Lung (tissue), 16 donors: Measurements from ENCODE around the gene LINC00237. TPM values are rescaled to one million over a fixed set of nuclear protein-coding genes. Genes with fewer than 3 reads are reported as not detected.

Experiments used
- ATAC-seq: fragments of 200-7000 bp; cut with Tn5 transposase; one replicate; pipeline ENCODE4 v1.9.1; 2020; ENCODE audit warnings: moderate number of reproducible peaks; ENCODE audit not compliant: insufficient read depth, low FRiP score
- DNase-seq, 3 donors: peaks; one replicate each; pipeline ENCODE4 v3.0.0-alpha.2; 2013 to 2017
- H3K27ac ChIP-seq, 2 donors: one replicate each; pipeline ENCODE4 v1.5.1; 2013; ENCODE audit warnings: mild to moderate bottlenecking in 2 of 2, moderate library complexity in 2 of 2, control low read depth in 1 of 2, inconsistent platforms in 1 of 2, low read depth in 1 of 2, low read length in 1 of 2
- H3K27me3 ChIP-seq, 3 donors: one replicate each; pipeline ENCODE4 v1.5.1; 2013; ENCODE audit warnings: low read length in 2 of 3; ENCODE audit not compliant: control insufficient read depth in 3 of 3, insufficient read depth in 3 of 3
- H3K36me3 ChIP-seq, 4 donors: one replicate each; pipeline ENCODE4 v1.5.1; 2013; ENCODE audit warnings: low read length in 4 of 4, mild to moderate bottlenecking in 1 of 4, moderate library complexity in 1 of 4; ENCODE audit not compliant: control insufficient read depth in 4 of 4, insufficient read depth in 4 of 4
- H3K4me1 ChIP-seq, 5 donors: one replicate each; pipeline ENCODE4 v1.5.1; 2013; ENCODE audit warnings: low read length in 5 of 5, mild to moderate bottlenecking in 2 of 5, moderate library complexity in 1 of 5; ENCODE audit not compliant: control insufficient read depth in 5 of 5, insufficient read depth in 5 of 5
- H3K4me3 ChIP-seq: one replicate; pipeline ENCODE4 v1.5.1; 2013; ENCODE audit warnings: mild to moderate bottlenecking, control low read depth, moderate library complexity
- H3K9ac ChIP-seq, 2 donors: one replicate each; pipeline ENCODE4 v1.5.1; 2013; ENCODE audit warnings: low read length in 2 of 2, control low read depth in 1 of 2; ENCODE audit not compliant: insufficient read depth in 1 of 2
- H3K9me3 ChIP-seq, 4 donors: one replicate each; pipeline ENCODE4 v1.5.1; 2013; ENCODE audit warnings: low read length in 3 of 4, mild to moderate bottlenecking in 1 of 4, moderate library complexity in 1 of 4; ENCODE audit not compliant: control insufficient read depth in 4 of 4, insufficient read depth in 3 of 4
- CTCF ChIP-seq: IDR thresholded peaks from 2 replicates; pipeline ENCODE4 v1.5.1; 2012; ENCODE audit warnings: mild to moderate bottlenecking; ENCODE audit errors: control extremely low read depth, extremely low read depth
- WGBS, 2 donors: extraction: QIAGEN DNeasy Blood & Tissue Kit; methylation state at CpG; one replicate each; pipeline ENCODE4 v1.1.7; 2013; 5-methylcytosine and 5-hydroxymethylcytosine counted together
- long read RNA-seq, 5 donors: transcript quantifications; one replicate each; lab custom pipeline, GENCODE V29; 2026
- polyA plus RNA-seq, 2 donors: library from polyadenylated mRNA; stranded (reverse); fragments of 200-250 nt; gene quantifications; one replicate each; pipeline ENCODE4 v1.2.1, GENCODE V29; 2013
- total RNA-seq, 2 donors: library from RNA; depleted of rRNA in 1 of 2; stranded (reverse); fragments of >200 nt in 1 of 2; gene quantifications; one replicate each; pipeline ENCODE4 v1.2.1, GENCODE V29; 2014 to 2021
- donor health status: control.
- donor health status: control.
- donor health status: Bipolar disorder and iron deficiency.
- donor health status: healthy.
- donor health status: DM: yes; HTN: yes; CAD: no.

Gene LINC00237
- total RNA-seq (not detected), polyA plus RNA-seq (under 1 TPM in 1 of 2 donors, not detected in 1; 0.03 TPM)
- long read RNA-seq, donor 1: 0 reads
- long read RNA-seq, donor 2: 0 reads
- long read RNA-seq, donor 3: 0 reads
- long read RNA-seq, donor 4: 0 reads
- long read RNA-seq, donor 5: 0 reads

- DNase-seq (peak in 1 of 3 donors; percentile 14), ATAC-seq (no peak)
- Histone ChIP-seq H3K9ac (no peak within 1 kb of the TSS), H3K9me3 (peaks cover 0 to 12% (median 0%) of the 10 kb centered on the region in 4 donors), H3K27ac (no peak within 1 kb of the TSS), H3K36me3 (no peaks in the 10 kb centered on the region), H3K27me3 (peaks cover 11 to 94% (median 81%) of the 10 kb centered on the region in 3 donors), H3K4me1 (peaks cover 0 to 22% (median 0%) of the 10 kb centered on the region in 5 donors), H3K4me3 (no peak within 1 kb of the TSS)
- TF ChIP-seq CTCF: no peak
- 7 to 9% methylated on average over 43 of the region's 43 CpGs for WGBS, 2 donors
Measured at GRCh38 chr20:21106171-21107017, at the start of gene LINC00237. TSS of gene LINC00237 (minus strand) at chr20:21106358.

GRCh38 chr20:21155268-21155667 is 49.1 kb upstream of the LINC00237 start:
- Histone ChIP-seq H3K4me1 (peaks cover 0 to 2% (median 0%) of the 10 kb centered on the region in 5 donors), H3K4me3 (no peak overlapping the region), H3K9ac (no peak overlapping the region), H3K27ac (no peak overlapping the region), H3K9me3 (no peaks in the 10 kb centered on the region), H3K27me3 (no peaks in the 10 kb centered on the region), H3K36me3 (peaks cover 2 to 4% (median 2%) of the 10 kb centered on the region in 4 donors)
- DNase-seq (no peak), ATAC-seq (no peak)
- 97% methylated on average over 5 of the region's 5 CpGs for WGBS, 2 donors
- no peak for TF ChIP-seq CTCF

GRCh38 chr20:21154692-21155091 is 48.5 kb upstream of the LINC00237 start:
- Histone ChIP-seq H3K4me3 (no peak overlapping the region), H3K27ac (no peak overlapping the region), H3K9ac (no peak overlapping the region), H3K27me3 (no peaks in the 10 kb centered on the region), H3K9me3 (no peaks in the 10 kb centered on the region), H3K36me3 (peaks cover 0 to 3% (median 0%) of the 10 kb centered on the region in 4 donors), H3K4me1 (peaks cover 0 to 2% (median 0%) of the 10 kb centered on the region in 5 donors)
- ATAC-seq (no peak), DNase-seq (no peak)
- WGBS, 2 donors: 85 to 87% methylated on average over 2 of the region's 2 CpGs
- TF ChIP-seq CTCF: no peak
